Osteoblast (primary cell): ENCODE measurements around the gene SNX10. TPM values are rescaled to one million over a fixed set of nuclear protein-coding genes. Genes with fewer than 3 reads are reported as not detected.

Source experiments
- DNase-seq: peaks from one replicate; pipeline ENCODE4 v3.0.0; 2011; ENCODE audit warnings: low spot score, mixed read lengths; ENCODE audit not compliant: insufficient read length; ENCODE audit errors: missing footprints
- H2AFZ ChIP-seq: 2 replicates; pipeline ENCODE4 v1.6.0; 2011; ENCODE audit warnings: mild to moderate bottlenecking, low read length
- H3K27ac ChIP-seq: 2 replicates; pipeline ENCODE4 v1.5.1; 2011; ENCODE audit warnings: mild to moderate bottlenecking, low read depth, low read length, moderate library complexity
- H3K27me3 ChIP-seq: 2 replicates; pipeline ENCODE4 v1.6.0; 2012; ENCODE audit warnings: mild to moderate bottlenecking, control low read depth, inconsistent platforms, low read length, moderate library complexity; ENCODE audit not compliant: insufficient read depth
- H3K36me3 ChIP-seq: 2 replicates; pipeline ENCODE4 v1.5.1; 2011; ENCODE audit warnings: mild to moderate bottlenecking, low read length, control low read depth, moderate library complexity; ENCODE audit not compliant: insufficient read depth
- H3K4me1 ChIP-seq: 2 replicates; pipeline ENCODE4 v1.5.1; 2011; ENCODE audit warnings: mild to moderate bottlenecking, low read length, control low read depth, moderate library complexity; ENCODE audit not compliant: insufficient read depth
- H3K4me2 ChIP-seq: 2 replicates; pipeline ENCODE4 v1.6.0; 2011; ENCODE audit warnings: mild to moderate bottlenecking, low read length; ENCODE audit not compliant: insufficient read depth
- H3K4me3 ChIP-seq: fragments of 200-600 bp; sonication (generic); 3 replicates; pipeline ENCODE4 v1.5.1; 2012; ENCODE audit warnings: mild to moderate bottlenecking, low read length, inconsistent platforms; ENCODE audit not compliant: insufficient read depth
- H3K79me2 ChIP-seq: 2 replicates; pipeline ENCODE4 v1.6.0; 2012; ENCODE audit warnings: mild to moderate bottlenecking, low read length, control low read depth, inconsistent platforms; ENCODE audit not compliant: insufficient read depth
- H3K9me3 ChIP-seq: 2 replicates; pipeline ENCODE4 v1.5.1; 2011; ENCODE audit warnings: low read depth, low read length, control low read depth
- H4K20me1 ChIP-seq: 2 replicates; pipeline ENCODE4 v1.6.0; 2012; ENCODE audit warnings: mild to moderate bottlenecking, low read length, control low read depth; ENCODE audit not compliant: insufficient read depth
- CTCF ChIP-seq: IDR thresholded peaks from 2 replicates; pipeline ENCODE4 v1.5.1; 2011; ENCODE audit warnings: mild to moderate bottlenecking, low read depth, low read length, moderate library complexity; ENCODE audit errors: extremely low read depth
- total RNA-seq: library from RNA; depleted of rRNA; stranded (reverse); fragments of >200 nt; gene quantifications from 2 replicates; pipeline ENCODE4 v1.2.3, GENCODE V29; 2012

SNX10 gene
- total RNA-seq, 1 donor = 0.72 TPM

GRCh38 chr7:26319636-26320035 is 28.0 kb downstream of the SNX10 start:
- Histone ChIP-seq H3K9me3 (no peaks in the 10 kb centered on the region), H3K4me1 (no peaks in the 10 kb centered on the region), H2AFZ (no peak overlapping the region), H3K4me2 (no peak overlapping the region), H3K36me3 (no peaks in the 10 kb centered on the region), H3K4me3 (no peak overlapping the region), H3K27ac (no peak overlapping the region), H3K27me3 (no peaks in the 10 kb centered on the region), H3K79me2 (no peaks in the 10 kb centered on the region), H4K20me1 (no peaks in the 10 kb centered on the region)
- no peak for DNase-seq
- no peak for TF ChIP-seq CTCF

GRCh38 chr7:26320878-26321277 is 29.2 kb downstream of the SNX10 start:
- no peak overlapping the region for H3K4me2 ChIP-seq
- DNase-seq = no peak
- H3K79me2 ChIP-seq = no peaks in the 10 kb centered on the region
- no peak for TF ChIP-seq CTCF
- no peak overlapping the region for H2AFZ ChIP-seq
- H3K9me3 ChIP-seq = no peaks in the 10 kb centered on the region
- H3K27me3 ChIP-seq = no peaks in the 10 kb centered on the region
- H3K27ac ChIP-seq = no peak overlapping the region
- no peaks in the 10 kb centered on the region for H3K36me3 ChIP-seq
- no peaks in the 10 kb centered on the region for H4K20me1 ChIP-seq
- H3K4me1 ChIP-seq = no peaks in the 10 kb centered on the region
- H3K4me3 ChIP-seq = no peak overlapping the region

GRCh38 chr7:26321435-26321834 is 29.8 kb downstream of the SNX10 start:
- Histone ChIP-seq H3K36me3 (no peaks in the 10 kb centered on the region), H3K4me3 (no peak overlapping the region), H3K79me2 (no peaks in the 10 kb centered on the region), H2AFZ (no peak overlapping the region), H4K20me1 (no peaks in the 10 kb centered on the region), H3K27ac (no peak overlapping the region), H3K4me2 (no peak overlapping the region), H3K27me3 (no peaks in the 10 kb centered on the region), H3K4me1 (no peaks in the 10 kb centered on the region), H3K9me3 (no peaks in the 10 kb centered on the region)
- TF ChIP-seq CTCF = no peak
- no peak for DNase-seq

GRCh38 chr7:26326211-26326610 is 34.5 kb downstream of the SNX10 start:
- no peak overlapping the region for H3K4me3 ChIP-seq
- no peak overlapping the region for H3K4me2 ChIP-seq
- no peaks in the 10 kb centered on the region for H3K36me3 ChIP-seq
- no peak overlapping the region for H2AFZ ChIP-seq
- TF ChIP-seq CTCF = no peak
- no peaks in the 10 kb centered on the region for H3K79me2 ChIP-seq
- H3K4me1 ChIP-seq = no peaks in the 10 kb centered on the region
- no peak for DNase-seq
- no peaks in the 10 kb centered on the region for H3K9me3 ChIP-seq
- H4K20me1 ChIP-seq = no peaks in the 10 kb centered on the region
- H3K27me3 ChIP-seq = no peaks in the 10 kb centered on the region
- H3K27ac ChIP-seq = no peak overlapping the region
